ENCODE data around the gene TCFL5.
A peak's percentile ranks its signal among the peaks of the same experiment; 100 is the strongest.
"Not testable (repeated sequence)": the region's sequence is repeated elsewhere in the genome, so short reads cannot be mapped to it uniquely, and the experiment has no call there.

The TCFL5 gene

DNA sequence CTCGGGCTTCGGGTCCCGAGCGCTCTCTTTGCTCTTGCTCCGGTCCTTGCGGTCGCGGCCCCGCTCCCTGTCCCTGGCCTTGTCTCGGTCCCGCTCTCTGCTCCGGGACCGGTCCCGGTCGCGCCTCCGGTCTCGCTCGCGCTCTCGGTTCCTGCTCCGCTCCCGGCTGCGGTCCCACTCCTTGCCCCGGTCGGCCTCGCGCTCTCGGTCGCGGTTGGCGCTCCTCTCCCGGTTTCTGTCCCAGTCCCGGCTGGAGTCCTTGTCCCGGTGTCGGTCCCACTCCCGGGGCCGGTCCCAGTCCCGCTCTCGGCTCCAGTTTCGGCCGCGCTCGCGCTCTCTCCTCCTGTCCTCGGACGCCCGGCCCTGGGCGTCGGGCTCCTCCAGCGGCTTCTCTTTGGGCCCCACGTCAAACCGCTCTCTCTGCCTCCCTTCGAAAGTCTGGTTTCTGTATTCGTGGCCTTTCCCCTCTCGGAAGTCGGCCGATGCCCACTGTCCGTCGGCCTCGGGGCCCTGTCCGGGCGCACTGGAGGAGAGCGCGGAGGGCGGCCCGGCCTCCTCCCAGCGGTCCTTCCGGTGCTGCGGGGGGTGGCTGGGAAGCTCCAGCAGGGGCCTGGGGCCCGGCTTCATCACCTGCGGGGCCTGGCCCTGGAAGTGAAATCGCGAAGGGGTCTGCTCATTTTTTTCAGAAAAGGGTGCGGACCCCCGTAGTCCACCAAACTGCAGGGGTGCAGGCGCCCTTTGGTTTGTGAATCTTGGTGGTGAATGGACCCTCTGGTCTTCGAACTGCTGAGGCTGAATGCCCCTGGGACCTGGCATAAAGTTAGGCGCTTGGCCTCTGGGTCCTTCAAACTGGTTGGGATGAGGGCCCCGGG lies 17.9 kb upstream of the TCFL5 start:
- no peak for DNase-seq

DNA sequence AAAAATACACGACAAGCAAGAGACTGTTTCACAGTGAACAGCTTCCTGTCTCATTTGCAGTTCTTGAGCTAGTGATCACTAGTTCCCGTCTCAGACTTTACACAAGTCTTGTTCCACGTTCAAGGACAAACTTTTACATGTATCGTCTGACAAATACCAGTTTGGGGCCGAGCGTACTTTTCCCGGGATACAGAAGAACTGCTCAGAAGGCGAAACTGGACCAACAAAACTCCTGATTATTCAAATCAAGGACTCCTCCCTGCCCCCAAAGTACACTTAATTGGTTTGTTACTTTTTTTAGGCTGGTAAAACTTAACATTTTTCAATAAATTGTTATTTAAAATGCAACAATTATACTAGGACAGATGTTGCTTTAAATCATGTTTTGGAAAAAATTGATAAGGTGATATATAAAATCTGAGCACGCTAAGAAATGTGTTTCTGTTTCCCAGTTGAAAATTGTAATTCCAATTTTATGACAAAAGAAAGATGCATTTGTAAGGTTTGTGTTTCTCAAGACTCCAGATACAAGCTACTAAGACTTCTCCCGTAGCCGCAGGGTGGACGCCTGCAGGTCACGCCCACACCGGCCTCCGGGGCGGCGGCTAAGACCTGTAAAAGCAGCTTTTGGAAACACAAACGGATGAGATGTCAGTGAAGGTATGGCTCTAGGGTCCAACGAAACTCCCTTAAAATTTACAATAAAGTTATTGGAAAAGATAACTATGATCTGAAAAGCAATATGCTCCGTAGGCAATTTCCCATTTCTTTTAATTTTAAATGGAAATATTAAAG lies 16.8 kb upstream of the TCFL5 start:
- no peak for DNase-seq

DNA sequence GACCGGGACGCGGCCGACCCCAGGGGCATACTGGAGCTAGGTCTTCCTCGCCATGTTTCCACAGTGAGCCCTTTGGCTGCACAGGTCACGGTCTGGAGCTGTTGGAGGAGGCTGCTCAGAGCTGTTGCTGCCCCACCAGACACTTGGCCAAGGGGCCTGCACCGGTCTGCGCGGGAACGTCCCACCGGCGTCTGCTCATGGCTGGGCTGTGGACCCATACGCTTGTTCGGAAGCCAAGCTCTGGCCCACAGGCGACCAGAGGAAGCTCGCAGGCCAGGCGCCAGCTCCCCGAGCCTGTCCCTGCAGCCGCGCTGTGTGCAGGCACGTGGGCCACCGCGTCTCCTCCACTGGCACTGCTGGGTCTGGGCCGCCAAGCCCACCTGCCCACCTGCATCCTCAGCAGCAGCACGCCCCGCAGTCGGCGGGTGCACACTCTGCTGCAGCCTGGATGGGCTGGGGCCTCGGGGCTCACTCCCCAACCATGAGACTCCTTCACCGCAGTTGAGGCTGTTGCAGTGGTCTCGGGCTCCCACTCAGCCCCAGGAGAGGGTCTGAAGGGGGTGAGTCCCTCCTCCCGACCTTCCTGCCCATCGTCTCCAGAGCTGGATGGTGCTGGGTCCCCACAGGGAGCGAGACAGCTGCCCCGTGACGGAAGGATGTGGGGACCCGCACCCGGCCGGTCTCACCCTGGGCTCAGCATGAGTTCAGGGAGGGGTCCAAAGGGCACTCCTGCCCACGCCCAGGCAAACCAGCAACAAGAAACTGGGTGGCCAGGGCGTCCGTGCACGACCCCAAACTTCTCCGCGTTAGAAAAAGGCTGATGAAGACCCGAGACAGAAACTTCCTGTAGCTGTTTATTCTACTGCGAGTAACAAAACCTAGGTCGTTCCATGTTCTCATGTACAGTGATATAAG lies 15.5 kb upstream of the TCFL5 start:
- no peak for DNase-seq

DNA sequence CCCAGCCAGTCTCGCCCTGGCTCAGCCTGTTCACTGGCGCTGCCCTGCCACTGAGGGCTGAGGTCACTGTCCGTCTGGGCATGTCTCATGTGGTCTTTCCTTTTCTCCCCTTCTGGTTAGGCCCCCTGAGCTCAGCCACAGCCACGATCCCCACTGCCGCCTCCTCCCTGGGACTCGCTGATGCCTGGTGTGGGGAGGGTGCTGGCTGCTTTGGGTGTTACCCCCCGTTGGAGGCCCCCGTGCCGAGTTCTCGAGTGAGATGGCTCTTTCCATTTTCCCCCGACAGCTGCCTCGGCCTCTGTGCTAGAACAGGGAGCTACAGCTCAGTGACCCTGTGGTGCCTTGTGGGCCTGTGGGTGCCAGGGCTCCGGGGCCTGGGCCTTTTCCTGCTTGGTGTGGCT lies 14.9 kb upstream of the TCFL5 start:
- no peak for DNase-seq

DNA sequence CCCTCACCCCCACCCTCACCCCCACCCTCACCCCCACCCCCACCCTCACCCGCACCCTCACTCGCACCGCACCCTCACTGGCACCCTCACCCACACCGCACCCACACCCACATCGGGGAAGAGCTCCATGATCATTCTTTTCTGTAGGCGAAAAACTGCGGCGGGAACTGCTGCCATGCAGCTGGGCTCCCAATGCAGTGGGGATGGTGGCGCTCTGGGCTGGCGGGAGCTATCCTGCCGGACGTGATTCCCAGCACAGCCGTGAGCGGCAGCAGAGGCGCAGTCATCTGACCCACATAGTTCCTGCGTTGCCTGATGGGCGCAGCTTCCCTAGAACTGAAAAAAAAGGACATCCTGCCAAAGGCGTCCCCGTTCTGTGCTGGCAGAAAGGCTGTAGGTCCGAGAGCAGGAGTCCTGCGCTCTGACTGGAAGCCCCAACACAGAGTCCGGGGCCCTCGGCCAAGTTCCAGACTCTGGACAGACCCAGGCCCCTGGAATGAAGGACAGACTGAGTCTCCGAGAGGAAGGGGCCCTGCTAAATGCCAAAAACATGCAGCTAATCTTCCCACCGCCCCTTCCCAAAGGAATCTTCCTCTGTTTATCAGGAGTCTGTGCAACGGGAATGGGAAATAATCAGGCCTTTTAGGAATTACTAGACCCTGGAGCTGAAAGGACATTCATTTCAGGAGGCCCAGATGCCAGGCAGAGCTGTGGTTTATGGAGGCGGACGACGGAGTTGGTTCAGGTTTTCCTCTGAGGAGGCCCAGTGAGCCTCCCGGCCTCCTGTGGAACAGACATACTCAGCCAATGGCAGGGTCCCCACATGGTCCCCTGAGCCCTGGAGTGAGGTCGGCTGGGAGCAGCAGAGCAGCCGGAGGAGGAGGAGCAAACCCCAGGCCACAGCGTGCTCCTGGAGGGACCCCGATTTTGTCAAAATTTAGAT lies 14.1 kb upstream of the TCFL5 start:
- peak; percentile 96 to 99 for DNase-seq

DNA sequence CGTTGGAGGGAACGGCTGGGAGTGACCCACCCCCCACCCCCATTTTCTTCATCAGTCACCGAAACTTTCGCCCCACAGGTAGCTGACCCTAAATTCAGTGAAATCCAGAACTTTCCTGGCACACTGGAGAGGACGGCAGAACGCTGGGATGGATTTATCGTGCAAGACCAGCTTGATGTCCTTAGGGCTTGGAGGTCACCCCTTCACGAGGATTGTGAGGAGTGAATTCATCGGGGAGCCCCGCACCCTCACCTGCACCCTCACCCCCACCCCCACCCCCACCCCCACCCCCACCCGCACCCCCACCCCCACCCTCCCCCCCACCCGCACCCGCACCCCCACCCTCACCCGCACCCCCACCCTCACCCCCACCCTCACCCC lies 13.3 kb upstream of the TCFL5 start:
- DNase-seq = no peak

DNA sequence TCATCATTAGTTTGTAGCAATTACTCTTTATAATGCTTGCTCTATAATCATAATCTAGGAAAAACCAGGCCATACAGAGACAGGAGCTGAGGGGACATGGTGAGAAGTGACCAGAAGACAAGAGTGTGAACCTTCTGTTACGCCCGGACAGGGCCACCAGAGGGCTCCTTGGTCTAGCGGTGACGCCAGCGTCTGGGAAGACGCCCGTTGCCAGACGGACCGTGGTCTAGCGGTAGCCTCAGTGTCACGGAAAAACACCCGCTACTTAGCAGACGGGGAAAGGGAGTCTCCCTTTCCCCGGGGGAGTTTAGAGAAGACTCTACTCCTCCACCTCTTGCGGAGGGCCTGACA lies 12.0 kb upstream of the TCFL5 start:
- peak; percentile 41 to 68 for DNase-seq

DNA sequence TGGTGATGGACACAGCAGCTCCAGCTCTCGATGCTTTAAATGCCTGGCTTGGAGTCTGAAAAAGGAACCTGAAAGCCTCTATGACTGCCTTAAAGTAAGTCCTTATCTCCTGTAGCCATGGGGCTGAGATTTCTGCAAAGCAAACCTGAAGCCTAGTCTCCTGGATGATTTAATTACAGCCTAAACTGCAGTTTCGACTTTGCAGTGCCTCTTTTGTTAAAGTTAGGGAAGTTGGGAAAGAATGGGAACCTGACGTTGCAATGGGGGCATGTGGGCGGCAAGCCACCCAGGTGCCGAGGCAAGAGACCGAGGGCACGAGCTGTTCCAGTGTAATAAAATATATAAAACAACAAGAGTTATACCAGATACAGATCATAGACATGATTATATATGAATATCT lies 11.7 kb upstream of the TCFL5 start:
- DNase-seq = no peak

DNA sequence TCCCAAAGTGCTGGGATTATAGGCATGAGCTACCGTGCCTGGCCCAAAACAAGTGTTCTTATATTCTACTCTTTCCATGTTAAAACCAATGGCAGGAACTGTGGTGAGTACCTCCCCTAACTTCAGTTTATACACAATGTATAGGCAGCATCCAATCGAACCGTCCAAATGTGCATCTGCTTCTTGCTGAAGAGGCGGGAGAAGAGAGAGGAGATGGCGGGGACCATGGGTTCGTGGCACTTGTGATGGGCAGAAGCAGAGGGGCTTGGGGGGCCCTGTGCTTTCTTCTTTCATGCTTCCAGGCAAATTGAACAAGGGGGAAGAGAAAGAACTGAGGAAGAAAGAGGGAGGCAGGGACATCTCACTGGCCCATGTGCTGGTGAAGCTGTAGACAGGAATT lies 11.2 kb upstream of the TCFL5 start:
- DNase-seq = no peak

DNA sequence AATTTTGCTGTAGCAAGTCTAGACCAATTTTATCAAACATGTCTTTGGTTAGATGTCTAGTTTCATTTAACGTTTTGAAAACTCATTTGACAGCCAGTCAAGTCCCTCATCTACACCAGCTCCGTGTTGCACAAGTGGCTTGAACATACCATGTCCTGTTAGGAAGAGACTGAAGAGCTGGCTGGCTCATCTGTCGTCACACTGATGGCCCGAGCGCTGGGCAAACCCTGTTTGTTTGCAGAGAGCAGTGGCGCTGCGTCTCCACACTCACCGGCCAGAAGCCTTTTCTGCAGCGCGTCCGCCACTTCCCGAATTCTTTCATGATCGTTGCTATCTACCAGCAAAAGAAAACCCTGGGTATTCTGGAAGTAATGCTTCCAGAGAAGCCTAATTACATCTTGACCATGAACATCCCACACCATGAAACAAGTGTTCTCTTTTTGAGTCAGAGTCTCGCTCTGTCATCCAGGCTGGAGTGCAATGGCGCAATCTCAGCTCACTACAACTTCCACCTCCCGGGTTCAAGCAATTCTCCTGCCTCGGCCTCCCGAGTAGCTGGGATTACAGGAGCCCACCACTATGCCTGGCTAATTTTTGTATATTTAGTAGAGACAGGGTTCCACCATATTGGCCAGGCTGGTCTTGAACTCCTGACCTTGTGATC lies 10.7 kb upstream of the TCFL5 start:
- peak; percentile 63 to 90 for DNase-seq

DNA sequence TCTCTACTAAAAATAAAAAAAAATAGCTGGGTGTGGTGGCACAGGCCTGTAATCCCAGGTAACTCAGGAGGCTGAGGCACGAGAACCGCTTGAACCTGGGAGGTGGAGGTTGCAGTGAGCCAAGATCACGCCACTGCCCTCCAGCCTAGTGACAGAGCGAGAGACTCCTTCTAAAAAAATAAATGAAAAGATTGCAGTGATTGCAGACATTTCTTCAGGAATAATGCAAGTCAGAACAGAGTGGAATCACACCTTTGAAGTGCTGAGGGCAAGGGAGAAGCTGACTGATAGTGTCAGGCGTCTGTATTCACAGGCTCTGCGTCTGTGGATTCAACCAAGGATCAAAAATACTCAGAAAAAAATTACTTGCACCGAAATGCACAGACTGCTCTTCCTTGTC lies 2.6 kb upstream of the TCFL5 start:
- no peak for DNase-seq

DNA sequence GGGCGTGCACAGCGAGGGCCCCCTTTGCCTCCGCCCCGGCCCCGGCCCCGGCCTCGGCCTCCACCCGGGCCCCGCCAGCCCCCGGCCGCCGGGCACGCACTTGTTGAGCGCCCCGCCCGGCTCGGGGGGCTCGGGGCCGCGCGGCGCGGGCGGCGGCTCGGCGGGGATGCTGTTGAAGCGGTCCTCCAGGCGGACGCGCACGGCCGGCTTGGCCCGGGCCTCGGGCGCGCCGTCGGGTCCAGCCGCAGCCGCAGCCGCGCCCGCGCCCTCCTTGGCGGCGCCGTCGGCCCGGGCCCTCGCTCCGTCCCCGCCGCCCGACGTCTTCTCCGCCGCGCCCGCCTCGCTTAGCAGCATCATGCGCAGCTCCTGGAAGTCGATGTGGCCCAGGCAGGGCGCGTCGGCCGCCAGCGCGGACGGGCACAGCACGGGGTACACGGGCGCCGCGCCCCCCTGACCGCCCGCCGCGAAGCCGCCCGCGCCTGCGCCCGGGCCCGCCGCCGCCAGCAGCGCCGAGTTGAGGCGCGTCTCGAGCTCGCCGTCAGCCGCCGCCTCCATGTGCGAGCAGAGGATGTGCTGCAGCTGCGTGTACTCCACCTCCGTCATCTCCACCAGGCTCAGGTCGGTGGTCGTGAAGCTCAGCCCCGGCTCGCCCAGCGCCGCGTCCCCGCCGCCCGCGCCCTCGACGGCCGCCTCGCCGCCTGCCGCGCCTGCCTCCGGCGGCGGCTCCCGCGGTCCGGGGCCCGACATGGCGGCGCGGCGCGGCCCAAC lies 514 bp downstream of the TCFL5 start:
- no peak for DNase-seq

DNA sequence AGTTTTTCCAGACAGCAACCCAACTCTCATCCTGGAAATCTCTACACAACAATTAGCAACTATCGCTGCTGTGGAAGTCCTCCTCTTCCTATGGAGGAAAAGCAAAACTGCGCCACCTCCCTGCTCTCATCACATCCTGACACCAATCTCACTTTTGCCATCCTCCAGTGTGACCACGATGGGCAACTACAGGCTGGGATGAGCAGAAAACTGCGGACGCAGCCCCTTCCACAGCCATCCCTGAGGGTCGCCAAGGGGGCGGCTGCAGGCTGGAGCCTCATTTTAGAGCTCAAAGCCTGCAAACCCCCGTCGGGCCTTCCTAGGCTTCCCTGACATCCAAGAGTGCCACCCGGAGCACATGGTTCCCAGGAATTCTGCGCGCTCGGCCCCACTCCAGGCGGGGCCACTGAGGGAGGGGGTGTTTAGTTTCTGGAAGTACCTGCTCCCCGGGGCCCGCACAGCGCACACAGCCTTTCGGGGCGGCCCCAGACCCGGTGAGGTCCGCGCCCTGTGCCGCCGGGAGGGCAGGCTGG lies 1.2 kb downstream of the TCFL5 start:
- DNase-seq = peak in 1 of 2 experiments; percentile 58

DNA sequence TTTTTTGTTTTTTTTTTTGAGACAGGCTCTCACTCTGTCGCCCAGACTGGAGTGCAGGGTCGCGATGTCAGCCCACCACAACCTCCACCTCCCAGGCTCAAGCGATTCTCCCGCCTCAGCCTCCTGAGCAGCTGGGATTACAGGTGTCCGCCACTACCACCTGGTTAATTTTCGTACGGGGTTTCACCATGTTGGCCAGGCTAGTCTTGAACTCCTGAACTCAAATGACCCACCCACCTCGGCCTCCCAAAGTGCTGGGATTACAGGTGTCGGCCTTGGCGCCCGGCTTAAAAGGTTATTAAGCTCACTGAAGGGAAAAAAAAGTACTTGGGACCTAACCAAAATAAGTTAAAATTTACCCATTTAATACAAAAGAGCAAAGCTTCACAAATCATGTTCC lies 1.9 kb downstream of the TCFL5 start:
- no peak for DNase-seq

DNA sequence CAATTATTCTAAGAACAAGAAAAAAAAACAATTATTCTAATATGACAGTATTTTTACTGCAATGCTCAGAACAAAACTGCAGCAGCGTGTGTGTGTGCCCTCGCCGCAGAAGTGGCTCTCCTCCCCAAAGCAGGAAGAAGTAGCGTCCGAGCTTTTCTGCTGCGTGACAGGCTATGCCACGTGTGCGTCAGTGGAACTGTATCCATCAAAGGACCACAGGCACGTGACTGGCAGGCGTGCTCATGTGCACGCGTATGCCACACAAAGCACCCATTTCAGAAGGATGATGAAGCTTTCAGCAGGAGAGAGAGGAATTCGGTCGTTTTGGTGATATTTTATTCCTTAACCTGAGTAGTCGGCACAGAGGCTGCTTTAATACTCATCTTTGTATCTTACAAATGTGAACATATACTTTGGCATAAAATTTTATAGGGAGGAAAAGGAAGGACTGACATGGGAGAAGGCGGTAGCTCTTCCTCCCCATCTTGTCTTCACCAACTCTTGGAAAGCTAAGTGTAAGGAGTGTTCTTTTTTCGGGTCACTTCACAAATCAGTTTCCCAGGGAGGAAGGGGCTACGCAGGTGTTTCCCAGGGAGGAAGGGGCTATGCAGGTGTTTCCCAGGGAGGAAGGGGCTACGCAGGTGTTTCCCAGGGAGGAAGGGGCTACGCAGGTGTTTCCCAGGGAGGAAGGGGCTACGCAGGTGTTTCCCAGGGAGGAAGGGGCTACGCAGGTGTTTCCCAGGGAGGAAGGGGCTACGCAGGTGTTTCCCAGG lies 3.4 kb downstream of the TCFL5 start:
- no peak for DNase-seq

DNA sequence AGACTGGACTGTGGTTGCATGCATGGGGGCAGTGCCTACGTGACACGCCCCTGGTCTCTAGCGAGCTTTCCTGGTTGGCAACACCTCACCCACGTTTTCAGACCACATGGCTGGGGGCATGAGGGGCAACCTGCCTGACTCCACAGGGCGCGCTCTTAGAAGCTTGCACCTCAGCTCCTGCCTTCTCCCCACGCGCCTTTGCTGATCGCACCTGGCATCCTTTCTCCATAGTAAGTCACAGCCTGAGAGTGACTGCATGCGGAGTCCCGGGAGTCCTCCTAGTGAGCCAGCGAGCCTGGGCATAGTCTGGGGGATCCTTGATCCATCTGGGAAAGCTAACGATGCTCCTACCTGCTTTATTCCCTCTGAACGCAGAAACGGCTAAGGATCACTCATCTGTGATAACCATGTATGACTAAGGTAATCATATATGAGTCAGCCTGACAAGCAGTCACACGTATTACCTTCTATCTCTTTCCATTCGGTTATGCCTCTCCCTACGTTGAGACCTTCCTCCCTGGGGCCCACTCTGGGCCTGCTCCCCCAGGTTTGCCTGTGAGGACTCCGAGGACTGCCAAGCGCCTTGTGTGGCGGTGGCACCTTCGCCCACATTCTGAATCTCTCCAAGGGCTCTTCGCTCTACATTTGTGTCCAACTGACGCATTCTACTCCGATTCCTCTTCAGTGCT lies 4.5 kb downstream of the TCFL5 start:
- DNase-seq = no peak

DNA sequence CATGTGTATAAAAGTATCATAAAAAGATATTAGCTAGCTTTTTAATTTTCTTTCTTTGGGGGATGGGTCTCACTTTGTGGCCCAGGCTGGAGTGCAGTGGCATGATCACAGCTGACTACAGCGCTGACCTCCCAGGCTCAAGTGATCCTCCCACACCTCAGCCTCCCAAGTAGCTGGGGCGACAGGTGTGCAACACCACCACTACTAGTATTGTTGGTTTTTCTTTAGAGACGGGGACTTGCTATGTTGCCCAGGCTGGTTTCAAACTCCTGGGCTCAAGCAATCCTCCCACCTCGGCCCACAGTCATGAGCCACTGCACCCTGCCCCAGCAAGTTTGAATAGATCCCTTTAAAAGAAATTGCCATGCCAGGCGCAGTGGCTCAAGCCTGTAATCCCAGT lies 6.5 kb downstream of the TCFL5 start:
- DNase-seq = no peak

DNA sequence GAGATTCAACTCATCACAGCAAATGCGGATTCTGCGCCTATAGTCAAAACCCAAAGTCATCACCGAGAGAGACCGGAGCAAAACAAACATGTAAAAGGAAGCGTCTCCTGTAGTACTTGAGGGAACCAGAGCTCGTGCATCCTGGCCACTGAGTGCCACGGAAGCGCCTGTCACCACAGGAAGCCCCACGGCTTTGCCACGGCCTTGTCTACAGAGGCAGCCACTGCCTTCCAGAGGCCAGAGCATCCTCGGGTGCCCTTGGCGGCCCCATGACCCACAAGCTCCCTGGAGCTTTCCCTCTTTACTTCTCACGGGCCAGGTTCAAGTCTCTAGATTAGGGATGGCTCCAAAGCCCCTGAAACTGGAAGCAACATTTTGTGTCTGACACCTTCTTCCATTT lies 7.5 kb downstream of the TCFL5 start:
- no peak for DNase-seq

DNA sequence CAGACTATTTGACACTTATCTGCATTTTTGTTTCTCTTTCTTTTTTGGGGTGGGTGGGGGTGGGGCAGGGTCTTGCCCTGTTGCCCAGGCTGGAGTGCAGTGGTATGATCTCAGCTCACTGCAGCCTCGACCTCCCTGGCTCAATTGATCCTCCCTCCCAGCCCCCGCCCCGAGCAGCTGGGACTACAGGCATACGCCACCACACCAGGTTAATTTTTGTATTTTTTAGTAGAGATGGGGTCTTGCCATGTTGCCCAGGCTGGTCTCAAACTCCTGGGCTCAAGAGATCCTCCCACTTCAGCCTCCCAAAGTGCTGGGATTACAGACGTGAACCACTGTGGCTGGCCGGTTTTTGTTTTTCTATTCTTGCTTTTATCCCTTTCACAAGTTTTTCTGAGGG lies 8.3 kb downstream of the TCFL5 start:
- not testable (repeated sequence) for DNase-seq
